Body of pancreas (tissue), 4 donors: ENCODE measurements around the gene PRM3. TPM values are rescaled to one million over a fixed set of nuclear protein-coding genes. Genes with fewer than 3 reads are reported as not detected.

Experiments
- ATAC-seq: fragments of 150-250 bp; one replicate; pipeline ENCODE4 v1.9.1; 2016
- DNase-seq, 4 donors: peaks; one replicate each; pipeline ENCODE4 v3.0.0-alpha.2; 2019
- H3K27ac ChIP-seq, 4 donors: fragments of 200-600 bp; sonication (generic); 1 replicate in 3 of 4; 2 replicates in 1 of 4; pipeline versions ENCODE4 v1.5.1 to v1.6.1; 2016 to 2019; ENCODE audit warnings: mild to moderate bottlenecking in 1 of 4, mixed read lengths in 1 of 4, moderate library complexity in 1 of 4
- H3K27me3 ChIP-seq, 2 donors: fragments of 200-600 bp; sonication (generic); one replicate each; pipeline ENCODE4 v1.6.0; 2016; ENCODE audit warnings: mild to moderate bottlenecking in 1 of 2
- H3K36me3 ChIP-seq, 2 donors: fragments of 200-600 bp; sonication (generic); replicated peaks in 1 of 2; 2 replicates each; pipeline ENCODE4 v1.5.1; 2016; ENCODE audit warnings: low read depth in 2 of 2; ENCODE audit not compliant: insufficient read depth in 1 of 2
- H3K4me1 ChIP-seq: fragments of 200-600 bp; sonication (generic); one replicate; pipeline ENCODE4 v1.6.0; 2016
- H3K4me3 ChIP-seq, 2 donors: fragments of 200-600 bp; sonication (generic); 1 replicate in 1 of 2; 2 replicates in 1 of 2; pipeline ENCODE4 v1.5.1; 2016 to 2019
- H3K9me3 ChIP-seq, 3 donors: fragments of 200-600 bp; sonication (generic); 1 replicate in 2 of 3; 2 replicates in 1 of 3; pipeline ENCODE4 v1.5.1; 2016
- CTCF ChIP-seq, 7 experiments: fragments of 450-650 bp in 4 of 7; fragments of 200-600 bp in 3 of 7; sonication (generic) in 3 of 7; IDR thresholded peaks; one replicate each; pipeline ENCODE4 v1.5.1; 2016 to 2019; ENCODE audit warnings: antibody characterized with exemption in 7 of 7
- POLR2A ChIP-seq, 3 donors: fragments of 450-650 bp; IDR thresholded peaks; one replicate each; pipeline ENCODE4 v1.6.1; 2016; ENCODE audit warnings: antibody characterized with exemption in 3 of 3, mild to moderate bottlenecking in 2 of 3
- WGBS, 2 donors: methylation state at CpG; one replicate each; pipeline ENCODE4 v1.1.5; 2017; 5-methylcytosine and 5-hydroxymethylcytosine counted together
- intact Hi-C: fragments of 100-400 bp; cut with DNase I; formaldehyde crosslinking; loops from one replicate; pipeline ENCODE4 v1.15.1; 2023
- total RNA-seq, 2 donors: library from RNA; depleted of rRNA; stranded (reverse); fragments of >200 nt; gene quantifications; one replicate each; pipeline ENCODE4 v1.1.0, GENCODE V29; 2016

PRM3 gene
- total RNA-seq, 2 donors from 2014 or later, result not detected

DNA sequence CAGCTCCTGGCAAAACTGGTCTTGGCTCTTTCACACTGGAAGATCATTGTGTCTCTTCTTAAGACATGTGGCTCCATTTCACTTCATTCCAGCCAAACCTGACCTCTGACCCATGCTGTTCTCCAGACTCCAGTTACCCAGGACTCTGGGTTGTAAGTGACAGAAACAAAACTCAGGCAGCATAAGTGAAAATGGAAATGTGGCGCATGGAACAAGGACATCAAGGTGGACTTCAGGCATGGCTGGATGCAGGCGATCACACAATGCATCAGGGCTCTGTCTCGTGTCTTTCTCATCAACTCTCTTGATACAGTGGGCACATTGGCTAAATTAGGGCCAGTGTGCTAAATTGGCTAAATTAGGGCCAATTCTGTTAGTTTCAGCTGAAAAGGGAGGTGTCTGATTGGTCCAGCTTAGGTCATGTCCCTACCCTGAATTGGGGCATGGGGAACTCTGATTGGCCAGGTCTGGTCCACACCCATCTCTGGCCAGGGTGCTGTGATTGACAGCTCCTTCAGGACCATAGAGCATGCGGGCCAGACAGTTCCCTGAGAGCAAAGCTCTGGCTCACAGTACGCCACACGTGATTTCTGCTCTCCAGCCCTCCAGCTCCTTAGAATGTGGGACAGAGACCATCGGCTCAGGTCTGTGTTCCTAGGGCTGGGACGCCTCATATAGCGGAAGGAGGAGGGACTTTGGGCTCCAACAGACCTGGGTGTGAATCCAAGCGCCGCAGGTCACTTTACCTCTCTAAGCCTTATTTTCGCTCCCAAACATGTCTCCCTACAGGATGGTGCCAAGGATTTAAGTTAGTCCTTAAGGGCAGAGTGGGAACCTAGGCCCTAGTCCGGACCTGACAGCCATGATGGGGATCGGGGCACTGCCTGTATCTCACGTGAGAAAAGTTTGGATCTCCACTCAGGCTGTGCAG, 34.9 kb downstream of the PRM3 start:
- no peak for ATAC-seq
- intact Hi-C loops, result no loop called here
- Histone ChIP-seq H3K36me3 (no peaks in the 10 kb centered on the region), H3K9me3 (no peaks in the 10 kb centered on the region), H3K27me3 (no peaks in the 10 kb centered on the region), H3K27ac (no peak overlapping the region), H3K4me1 (peaks cover 12% of the 10 kb centered on the region), H3K4me3 (no peak overlapping the region)
- TF ChIP-seq CTCF (IDR thresholded peaks at IDR 0.05), result no peak
- no peak for TF ChIP-seq POLR2A (IDR thresholded peaks at IDR 0.05)
- no peak for DNase-seq
- WGBS, 2 donors, result 93% methylated on average over 12 to 15 of the region's 15 CpGs

GRCh38 chr16:11236461-11237254, 36.8 kb downstream of the PRM3 start:
- H3K27ac ChIP-seq, result no peak overlapping the region
- ATAC-seq, result no peak
- 69 to 75% methylated on average over 7 to 10 of the region's 10 CpGs for WGBS, 2 donors

GRCh38 chr16:11235703-11235991, 37.8 kb downstream of the PRM3 start:
- no peaks in the 10 kb centered on the region for H3K27me3 ChIP-seq
- TF ChIP-seq CTCF (IDR thresholded peaks at IDR 0.05) (no peak), POLR2A (IDR thresholded peaks at IDR 0.05) (no peak)
- 16 to 25% methylated on average over 5 of the region's 5 CpGs for WGBS, 2 donors
- H3K4me3 ChIP-seq, result no peak overlapping the region
- no peak overlapping the region for H3K27ac ChIP-seq
- no peaks in the 10 kb centered on the region for H3K9me3 ChIP-seq
- H3K4me1 ChIP-seq, result peaks cover 9% of the 10 kb centered on the region
- ATAC-seq (peak; percentile 74), DNase-seq (peak; percentile 51 to 77 (median 74))
- intact Hi-C loops, result no loop called here
- H3K36me3 ChIP-seq, result no peaks in the 10 kb centered on the region

More at GRCh38 chr16:11236461-11237254, 36.8 kb downstream of the PRM3 start:
- intact Hi-C loops, result no loop called here
- peak in 1 of 4 donors; percentile 39 for DNase-seq
- H3K27me3 ChIP-seq, result no peaks in the 10 kb centered on the region
- no peaks in the 10 kb centered on the region for H3K9me3 ChIP-seq
- TF ChIP-seq CTCF (IDR thresholded peaks at IDR 0.05) (no peak), POLR2A (IDR thresholded peaks at IDR 0.05) (no peak)
- no peak overlapping the region for H3K4me3 ChIP-seq
- no peaks in the 10 kb centered on the region for H3K36me3 ChIP-seq
- peaks cover 9% of the 10 kb centered on the region for H3K4me1 ChIP-seq

- H3K4me1 ChIP-seq, result peaks cover 9% of the 10 kb centered on the region
- H3K4me3 ChIP-seq, result no peak overlapping the region
- no peak overlapping the region for H3K27ac ChIP-seq
- no peaks in the 10 kb centered on the region for H3K27me3 ChIP-seq
- TF ChIP-seq CTCF (IDR thresholded peaks at IDR 0.05) (no peak), POLR2A (IDR thresholded peaks at IDR 0.05) (peak in 1 of 3 donors; percentile 7)
- H3K9me3 ChIP-seq, result no peaks in the 10 kb centered on the region
- WGBS, 2 donors, result 86 to 96% methylated on average over 10 to 13 of the region's 13 CpGs
- no peak for ATAC-seq
- no peak for DNase-seq
- H3K36me3 ChIP-seq, result no peaks in the 10 kb centered on the region
- intact Hi-C loops, result no loop called here
Measured at GRCh38 chr16:11234884-11235702, 38.3 kb downstream of the PRM3 start.
